Limb (tissue), 2 donors: Measurements from ENCODE around the gene ARSG.

Experiments
- DNase-seq, 2 donors: peaks; one replicate each; pipeline ENCODE4 v3.0.0-alpha.2; 2016; ENCODE audit errors: extremely low spot score in 2 of 2

The ARSG gene

GRCh38 chr17:68425979-68426378, 134.7 kb downstream of the ARSG start:
- DNase-seq: no peak

GRCh38 chr17:68427575-68427974, 136.3 kb downstream of the ARSG start:
- DNase-seq: no peak

- DNase-seq: no peak
Measured at GRCh38 chr17:68428498-68429172, 137.3 kb downstream of the ARSG start.

GRCh38 chr17:68429881-68430280, 138.6 kb downstream of the ARSG start:
- DNase-seq: no peak

- DNase-seq: no peak
Measured at GRCh38 chr17:68431045-68431608, 139.8 kb downstream of the ARSG start.

GRCh38 chr17:68431661-68432071, 140.4 kb downstream of the ARSG start:
- no peak for DNase-seq

- no peak for DNase-seq
Measured at GRCh38 chr17:68432086-68432864, 141.0 kb downstream of the ARSG start.

- no peak for DNase-seq
Measured at GRCh38 chr17:68433211-68433610, 141.9 kb downstream of the ARSG start.

GRCh38 chr17:68433911-68434508, 142.7 kb downstream of the ARSG start:
- no peak for DNase-seq

GRCh38 chr17:68435361-68435760, 144.1 kb downstream of the ARSG start:
- DNase-seq: no peak

- peak; percentile 68 to 78 for DNase-seq
Measured at GRCh38 chr17:68435876-68436842, 144.9 kb downstream of the ARSG start.

GRCh38 chr17:68437979-68438822, 146.9 kb downstream of the ARSG start:
- DNase-seq: no peak

- no peak for DNase-seq
Measured at GRCh38 chr17:68439656-68440290, 148.5 kb downstream of the ARSG start.

GRCh38 chr17:68440526-68440925, 149.2 kb downstream of the ARSG start:
- DNase-seq: no peak

GRCh38 chr17:68441070-68441770, 149.9 kb downstream of the ARSG start:
- no peak for DNase-seq

GRCh38 chr17:68443972-68444464, 152.7 kb downstream of the ARSG start:
- DNase-seq: no peak

- DNase-seq: no peak
Measured at GRCh38 chr17:68445671-68446070, 154.4 kb downstream of the ARSG start.

- DNase-seq: no peak
Measured at GRCh38 chr17:68446626-68447041, 155.3 kb downstream of the ARSG start.
